ENCODE measurements around the gene ERC1. TPM values are rescaled to one million over a fixed set of nuclear protein-coding genes. Genes with fewer than 3 reads are reported as not detected.

The ERC1 gene
- total and polyA plus RNA-seq, 8 donors, result 34.9 to 64.9 (median 40.8) TPM

DNA sequence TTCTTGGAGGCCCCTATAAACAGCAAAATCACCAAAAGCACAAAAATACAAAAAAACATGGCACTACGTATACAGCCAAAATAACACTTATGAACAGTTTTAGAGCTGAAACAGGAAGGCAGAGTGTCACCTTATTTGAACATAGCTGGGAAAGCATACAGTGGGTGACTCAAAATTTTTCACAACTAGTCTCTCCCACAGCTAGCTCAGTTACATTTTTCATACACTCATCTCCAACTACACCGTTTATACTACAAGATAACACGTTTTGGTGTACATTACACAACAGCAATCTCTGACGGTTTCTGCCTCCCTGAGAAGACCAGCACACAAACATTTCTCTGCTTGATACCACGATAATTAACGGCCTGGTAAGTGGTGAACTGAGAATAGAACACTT is 44.4 kb upstream of the ERC1 start:
- DNase-seq (no peak), ATAC-seq (no peak)
- intact Hi-C loops (cut with DNase I), result loop anchor here in 1 of 2 donors (10.0 kb wide), 1 partner anchor 372 kb away; no protein-coding TSS in a partner anchor
- Histone ChIP-seq H3K9me3 (no peaks in the 10 kb centered on the region), H3K36me3 (peaks cover 0 to 16% of the 10 kb centered on the region in 2 donors), H3K27ac (no peak overlapping the region), H3K4me3 (no peak overlapping the region), H3K27me3 (no peaks in the 10 kb centered on the region), H3K4me1 (peaks cover 0 to 10% of the 10 kb centered on the region in 2 donors)
- TF ChIP-seq, protein P1, sequence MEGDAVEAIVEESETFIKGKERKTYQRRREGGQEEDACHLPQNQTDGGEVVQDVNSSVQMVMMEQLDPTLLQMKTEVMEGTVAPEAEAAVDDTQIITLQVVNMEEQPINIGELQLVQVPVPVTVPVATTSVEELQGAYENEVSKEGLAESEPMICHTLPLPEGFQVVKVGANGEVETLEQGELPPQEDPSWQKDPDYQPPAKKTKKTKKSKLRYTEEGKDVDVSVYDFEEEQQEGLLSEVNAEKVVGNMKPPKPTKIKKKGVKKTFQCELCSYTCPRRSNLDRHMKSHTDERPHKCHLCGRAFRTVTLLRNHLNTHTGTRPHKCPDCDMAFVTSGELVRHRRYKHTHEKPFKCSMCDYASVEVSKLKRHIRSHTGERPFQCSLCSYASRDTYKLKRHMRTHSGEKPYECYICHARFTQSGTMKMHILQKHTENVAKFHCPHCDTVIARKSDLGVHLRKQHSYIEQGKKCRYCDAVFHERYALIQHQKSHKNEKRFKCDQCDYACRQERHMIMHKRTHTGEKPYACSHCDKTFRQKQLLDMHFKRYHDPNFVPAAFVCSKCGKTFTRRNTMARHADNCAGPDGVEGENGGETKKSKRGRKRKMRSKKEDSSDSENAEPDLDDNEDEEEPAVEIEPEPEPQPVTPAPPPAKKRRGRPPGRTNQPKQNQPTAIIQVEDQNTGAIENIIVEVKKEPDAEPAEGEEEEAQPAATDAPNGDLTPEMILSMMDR (IDR thresholded peaks at IDR 0.05), result no peak

DNA sequence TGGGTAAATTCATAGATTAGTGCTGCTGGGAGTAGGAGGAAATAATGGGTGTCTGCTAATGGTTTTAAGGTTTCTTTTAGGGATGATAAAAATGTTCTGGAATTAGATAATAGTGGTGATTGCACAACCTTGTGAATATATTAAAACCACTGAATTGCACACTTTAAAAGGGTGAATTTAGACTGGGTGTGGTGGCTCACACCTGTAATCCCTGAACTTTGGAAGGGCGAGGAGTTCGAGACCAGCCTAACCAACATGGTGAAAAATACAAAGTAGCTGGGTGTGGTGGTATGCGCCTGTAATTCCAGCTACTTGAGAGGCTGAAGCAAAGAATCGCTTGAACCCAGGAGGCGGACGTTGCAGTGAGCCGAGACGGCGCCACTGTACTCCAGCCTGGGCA is 42.8 kb upstream of the ERC1 start:
- Histone ChIP-seq H3K36me3 (peaks cover 0 to 10% of the 10 kb centered on the region in 2 donors), H3K4me1 (peaks cover 0 to 10% of the 10 kb centered on the region in 2 donors), H3K27me3 (no peaks in the 10 kb centered on the region), H3K4me3 (peak overlapping the region; percentile 73 to 86), H3K9me3 (no peaks in the 10 kb centered on the region), H3K27ac (peak overlapping the region in 1 of 2 donors; percentile 93)
- intact Hi-C loops (cut with DNase I), result loop anchor here in 1 of 2 donors (10.0 kb wide), 1 partner anchor 373 kb away; no protein-coding TSS in a partner anchor
- TF ChIP-seq, protein P1 (IDR thresholded peaks at IDR 0.05), result no peak
- DNase-seq (no peak), ATAC-seq (no peak)

DNA sequence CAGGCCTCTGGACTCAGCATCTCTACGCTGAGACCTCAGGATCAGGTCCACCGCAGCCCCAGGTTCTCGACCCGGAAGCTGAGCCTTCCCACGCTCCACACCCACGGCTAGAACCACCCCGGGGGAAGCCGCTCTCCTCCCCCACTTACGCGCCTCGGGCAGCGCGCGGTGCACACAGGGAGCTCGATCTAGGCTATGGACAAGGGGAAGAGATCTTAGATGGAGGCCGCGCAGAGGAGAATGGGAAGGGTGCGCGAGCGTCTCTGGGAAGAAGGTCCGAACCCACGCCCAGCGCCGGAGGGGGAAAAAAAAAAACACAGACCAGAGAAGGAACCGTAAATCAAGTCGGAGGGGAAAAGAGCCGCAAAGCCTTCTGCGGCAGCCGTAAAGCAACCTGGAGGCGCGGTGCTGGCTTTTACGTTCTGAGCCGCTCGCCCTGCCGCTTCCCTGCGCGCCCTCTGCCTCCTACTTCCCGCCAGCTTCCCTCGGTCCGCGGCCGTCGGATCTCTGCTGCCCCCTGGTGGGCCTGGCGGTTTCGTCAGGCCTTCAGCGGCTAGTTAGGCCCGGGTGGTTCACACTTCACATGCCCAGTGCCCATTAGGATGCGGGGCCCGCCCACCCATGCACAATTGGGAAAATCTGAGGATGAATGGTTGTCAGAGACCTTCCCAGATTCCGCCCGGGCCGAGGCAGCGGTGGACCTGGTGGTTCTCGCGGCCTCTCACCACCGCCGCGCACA is 41.4 kb upstream of the ERC1 start, which contains the start of gene RAD52:
Gene RAD52 (minus strand): TSS at position 242 of the 739 bp plus-strand sequence. CDS start 16,636 bp downstream, outside the sequence.
- no peaks in the 10 kb centered on the region for H3K27me3 ChIP-seq
- TF ChIP-seq, protein P1 (IDR thresholded peaks at IDR 0.05), result peak; percentile 94 to 98
- H3K9me3 ChIP-seq, result no peaks in the 10 kb centered on the region

DNA sequence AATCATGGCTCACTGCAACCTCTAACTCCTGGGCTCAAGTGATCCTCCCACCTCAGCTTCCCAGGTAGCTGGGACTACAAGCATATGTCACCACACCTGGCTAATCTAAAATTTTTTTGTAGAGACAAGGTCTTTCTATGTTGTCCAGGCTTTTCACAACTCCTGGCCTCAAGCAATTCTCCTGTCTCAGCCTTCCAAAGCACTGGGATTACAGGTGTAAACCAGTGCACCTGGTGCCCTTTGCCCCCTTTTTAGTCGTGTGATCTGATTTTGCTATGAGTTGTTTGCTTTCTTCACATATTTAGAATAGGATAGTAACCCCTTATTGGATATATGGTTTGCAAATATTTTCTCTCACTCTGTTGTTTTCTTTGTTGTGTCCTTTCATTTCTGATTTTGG is 39.8 kb upstream of the ERC1 start:
- H3K27ac ChIP-seq, result no peak overlapping the region
- H3K27me3 ChIP-seq, result no peaks in the 10 kb centered on the region
- intact Hi-C loops (cut with DNase I), result no loop called here
- peaks cover 0 to 10% of the 10 kb centered on the region in 2 donors for H3K4me1 ChIP-seq
- ATAC-seq (no peak), DNase-seq (no peak)
- H3K4me3 ChIP-seq, result no peak overlapping the region
- TF ChIP-seq, protein P1 (IDR thresholded peaks at IDR 0.05), result no peak
- H3K36me3 ChIP-seq, result no peaks in the 10 kb centered on the region
- H3K9me3 ChIP-seq, result no peaks in the 10 kb centered on the region

More for the DNA sequence above, 41.4 kb upstream of the ERC1 start, which contains the start of gene RAD52:
- DNase-seq (peak; percentile 97 to 99 (median 98)), ATAC-seq (peak; percentile 95)
- H3K4me1 ChIP-seq, result peaks cover 0 to 10% of the 10 kb centered on the region in 2 donors
- peak within 1 kb of the TSS; percentile 73 to 86 for H3K4me3 ChIP-seq
- H3K36me3 ChIP-seq, result no peaks in the 10 kb centered on the region
- peak within 1 kb of the TSS; percentile 91 to 93 for H3K27ac ChIP-seq
- intact Hi-C loops (cut with DNase I), result loop anchor here in 1 of 2 donors (10.0 kb wide), 1 partner anchor 375 kb away; no protein-coding TSS in a partner anchor

DNA sequence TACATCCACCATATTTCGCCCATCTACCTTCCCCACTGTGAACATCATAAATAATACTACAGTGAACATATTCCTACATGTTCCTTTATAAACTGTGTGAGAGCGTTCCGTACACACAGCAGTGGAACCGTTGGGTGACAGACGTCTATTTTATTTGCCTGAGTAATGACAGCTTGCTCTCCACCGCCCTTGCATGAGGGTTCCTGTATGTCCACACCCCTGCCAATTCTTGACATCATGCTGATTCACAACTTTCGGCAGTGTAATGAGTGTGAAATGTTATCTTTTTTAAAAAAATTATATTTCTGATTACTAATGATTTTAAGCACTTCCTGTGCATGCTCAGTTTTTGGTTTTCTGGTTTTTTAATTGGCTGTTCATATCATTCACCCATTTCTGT is 37.2 kb upstream of the ERC1 start:
- TF ChIP-seq, protein P1 (IDR thresholded peaks at IDR 0.05), result no peak
- Histone ChIP-seq H3K9me3 (no peaks in the 10 kb centered on the region), H3K4me3 (no peak overlapping the region), H3K36me3 (no peaks in the 10 kb centered on the region), H3K27me3 (no peaks in the 10 kb centered on the region), H3K4me1 (peaks cover 0 to under 1% of the 10 kb centered on the region in 2 donors), H3K27ac (no peak overlapping the region)
- DNase-seq, result no peak
- no peak for ATAC-seq
- intact Hi-C loops (cut with DNase I), result no loop called here
